ENCODE measurements around the gene UBTD2.

UBTD2 gene

GRCh38 chr5:172311026-172311425 lies 27.5 kb upstream of the UBTD2 start:
- H3K9me3 ChIP-seq, result no peaks in the 10 kb centered on the region
- no peaks in the 10 kb centered on the region for H3K4me1 ChIP-seq (ENCODE audit: control insufficient read depth in 1 of 2, insufficient read depth in 1 of 2, low read depth in 1 of 2, low read length in 1 of 2)
- no peak for TF ChIP-seq CTCF (IDR thresholded peaks at IDR 0.05)
- no peaks in the 10 kb centered on the region for H3K36me3 ChIP-seq
- H3K27me3 ChIP-seq, result no peaks in the 10 kb centered on the region
- H3K4me3 ChIP-seq (ENCODE audit: low read depth in 1 of 2, low read length in 1 of 2), result no peak overlapping the region
- no peak overlapping the region for H3K27ac ChIP-seq

GRCh38 chr5:172305380-172305779 lies 21.8 kb upstream of the UBTD2 start:
- no peak overlapping the region for H3K4me3 ChIP-seq (ENCODE audit: low read depth in 1 of 2, low read length in 1 of 2)

GRCh38 chr5:172303572-172304335 lies 20.2 kb upstream of the UBTD2 start:
- no peaks in the 10 kb centered on the region for H3K36me3 ChIP-seq
- H3K4me3 ChIP-seq (ENCODE audit: low read depth in 1 of 2, low read length in 1 of 2), result no peak overlapping the region
- H3K27me3 ChIP-seq, result no peaks in the 10 kb centered on the region
- H3K4me1 ChIP-seq (ENCODE audit: control insufficient read depth in 1 of 2, insufficient read depth in 1 of 2, low read depth in 1 of 2, low read length in 1 of 2), result no peaks in the 10 kb centered on the region
- TF ChIP-seq CTCF (IDR thresholded peaks at IDR 0.05), result no peak
- no peaks in the 10 kb centered on the region for H3K9me3 ChIP-seq
- H3K27ac ChIP-seq, result no peak overlapping the region

More at GRCh38 chr5:172305380-172305779, 21.8 kb upstream of the UBTD2 start:
- no peaks in the 10 kb centered on the region for H3K4me1 ChIP-seq (ENCODE audit: control insufficient read depth in 1 of 2, insufficient read depth in 1 of 2, low read depth in 1 of 2, low read length in 1 of 2)
- no peaks in the 10 kb centered on the region for H3K9me3 ChIP-seq
- H3K27ac ChIP-seq, result no peak overlapping the region
- no peak for TF ChIP-seq CTCF (IDR thresholded peaks at IDR 0.05)
- no peaks in the 10 kb centered on the region for H3K36me3 ChIP-seq
- no peaks in the 10 kb centered on the region for H3K27me3 ChIP-seq

GRCh38 chr5:172303162-172303561 lies 19.6 kb upstream of the UBTD2 start:
- no peaks in the 10 kb centered on the region for H3K4me1 ChIP-seq (ENCODE audit: control insufficient read depth in 1 of 2, insufficient read depth in 1 of 2, low read depth in 1 of 2, low read length in 1 of 2)
- no peak overlapping the region for H3K4me3 ChIP-seq (ENCODE audit: low read depth in 1 of 2, low read length in 1 of 2)
- H3K27ac ChIP-seq, result no peak overlapping the region
- no peak for TF ChIP-seq CTCF (IDR thresholded peaks at IDR 0.05)
- H3K36me3 ChIP-seq, result no peaks in the 10 kb centered on the region
- H3K27me3 ChIP-seq, result no peaks in the 10 kb centered on the region
- no peaks in the 10 kb centered on the region for H3K9me3 ChIP-seq

- no peak for TF ChIP-seq CTCF (IDR thresholded peaks at IDR 0.05)
- Histone ChIP-seq H3K27ac (no peak overlapping the region), H3K4me1 (ENCODE audit: control insufficient read depth in 1 of 2, insufficient read depth in 1 of 2, low read depth in 1 of 2, low read length in 1 of 2) (no peaks in the 10 kb centered on the region), H3K27me3 (no peaks in the 10 kb centered on the region), H3K9me3 (no peaks in the 10 kb centered on the region), H3K36me3 (no peaks in the 10 kb centered on the region), H3K4me3 (ENCODE audit: low read depth in 1 of 2, low read length in 1 of 2) (no peak overlapping the region)
These were observed 18.6 kb upstream of the UBTD2 start for GRCh38 chr5:172302047-172302710.
